LNCAP (cell line): ENCODE data around the gene GHITM.

Source experiments
- TF ChIP-seq, protein P1 (sequence below): fragments of 450-650 bp; IDR thresholded peaks from 2 replicates; pipeline ENCODE4 v1.5.1; 2017; ENCODE audit warnings: mild to moderate bottlenecking

GHITM gene

DNA sequence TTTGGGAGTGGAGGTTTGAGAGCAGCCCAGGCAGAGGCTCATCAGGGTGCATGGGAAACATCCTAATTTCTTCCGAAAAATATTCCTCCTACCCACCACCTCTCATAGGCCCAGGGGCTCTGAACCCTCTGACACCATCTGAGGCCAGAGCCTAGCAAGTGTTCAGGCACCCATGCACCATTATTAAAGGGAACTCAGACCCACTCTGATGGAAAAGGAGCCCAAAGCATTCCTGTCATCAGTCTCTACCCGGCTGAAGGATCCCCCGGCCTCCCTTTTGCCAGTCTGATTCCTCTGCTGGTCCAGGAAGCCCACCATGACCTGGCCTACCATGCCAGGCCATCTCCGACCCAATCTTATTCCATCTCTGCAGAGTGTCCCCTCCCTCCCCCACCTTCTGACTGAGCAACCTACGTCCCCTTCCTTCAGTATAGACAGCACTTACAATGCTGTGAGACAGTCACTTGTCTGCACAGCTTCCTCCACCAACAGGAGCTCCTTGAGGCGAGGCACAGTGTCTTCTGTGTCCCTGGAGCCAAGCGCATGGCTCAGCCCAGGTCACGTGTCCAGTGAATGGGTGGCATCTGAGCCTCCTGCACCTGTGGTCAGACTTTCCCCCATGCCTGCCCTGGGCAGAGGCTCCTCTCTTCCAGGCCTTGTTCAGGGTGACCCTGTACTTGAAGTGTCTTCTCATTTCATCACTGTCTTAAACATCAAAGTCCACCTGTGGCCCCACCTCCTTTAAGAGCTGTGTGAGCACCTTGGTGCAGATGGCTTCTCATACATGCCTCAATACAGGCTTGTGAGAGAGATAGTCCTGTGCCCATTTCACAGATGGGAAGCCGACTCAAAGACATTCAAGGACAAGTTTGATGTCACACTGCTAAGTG lies 33.4 kb downstream of the GHITM start:
- TF ChIP-seq, protein P1, sequence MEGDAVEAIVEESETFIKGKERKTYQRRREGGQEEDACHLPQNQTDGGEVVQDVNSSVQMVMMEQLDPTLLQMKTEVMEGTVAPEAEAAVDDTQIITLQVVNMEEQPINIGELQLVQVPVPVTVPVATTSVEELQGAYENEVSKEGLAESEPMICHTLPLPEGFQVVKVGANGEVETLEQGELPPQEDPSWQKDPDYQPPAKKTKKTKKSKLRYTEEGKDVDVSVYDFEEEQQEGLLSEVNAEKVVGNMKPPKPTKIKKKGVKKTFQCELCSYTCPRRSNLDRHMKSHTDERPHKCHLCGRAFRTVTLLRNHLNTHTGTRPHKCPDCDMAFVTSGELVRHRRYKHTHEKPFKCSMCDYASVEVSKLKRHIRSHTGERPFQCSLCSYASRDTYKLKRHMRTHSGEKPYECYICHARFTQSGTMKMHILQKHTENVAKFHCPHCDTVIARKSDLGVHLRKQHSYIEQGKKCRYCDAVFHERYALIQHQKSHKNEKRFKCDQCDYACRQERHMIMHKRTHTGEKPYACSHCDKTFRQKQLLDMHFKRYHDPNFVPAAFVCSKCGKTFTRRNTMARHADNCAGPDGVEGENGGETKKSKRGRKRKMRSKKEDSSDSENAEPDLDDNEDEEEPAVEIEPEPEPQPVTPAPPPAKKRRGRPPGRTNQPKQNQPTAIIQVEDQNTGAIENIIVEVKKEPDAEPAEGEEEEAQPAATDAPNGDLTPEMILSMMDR = no peak

DNA sequence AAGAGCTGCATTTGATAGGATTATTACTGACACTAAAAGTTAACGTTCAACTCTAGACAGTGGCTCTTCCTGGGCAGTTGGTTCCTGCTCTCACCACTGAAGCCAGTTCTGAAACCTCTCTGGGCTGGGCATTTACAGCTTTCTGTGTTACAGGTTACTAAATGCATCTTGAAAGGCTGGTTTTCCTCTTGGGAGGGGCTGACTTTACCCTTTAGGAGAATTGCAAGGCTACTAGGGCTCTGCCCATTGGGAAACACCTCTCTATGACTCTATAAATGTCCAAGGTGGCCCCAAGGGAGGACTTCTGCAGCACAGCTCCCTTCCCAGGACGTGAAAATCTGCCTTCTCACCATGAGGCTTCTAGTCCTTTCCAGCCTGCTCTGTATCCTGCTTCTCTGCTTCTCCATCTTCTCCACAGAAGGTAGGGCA lies 34.2 kb downstream of the GHITM start, which contains the start of gene GPR15LG:
Gene GPR15LG (plus strand): TSS at position 301 of the 429 bp plus-strand sequence. CDS start 51 bp downstream, at position 352.
- TF ChIP-seq, protein P1 = no peak

DNA sequence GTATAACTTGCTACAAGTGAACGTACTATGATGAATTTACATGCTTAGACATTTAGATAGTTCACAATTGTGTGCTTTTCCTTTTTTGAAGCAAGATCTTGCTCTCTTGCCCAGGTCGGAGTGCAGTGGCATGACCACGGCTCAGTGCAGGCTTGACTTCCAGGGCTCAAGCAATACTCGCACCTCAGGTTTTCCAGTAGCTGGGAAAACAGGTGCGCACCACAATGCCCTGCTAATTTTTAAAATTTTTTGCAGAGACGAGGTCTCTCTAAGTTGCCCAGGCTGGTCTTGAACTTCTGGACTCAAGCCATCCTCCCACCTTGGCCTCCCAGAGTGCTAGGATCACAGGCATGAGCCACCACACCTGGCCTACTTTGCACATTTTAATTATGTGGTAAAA lies 36.1 kb downstream of the GHITM start:
- TF ChIP-seq, protein P1 = no peak

DNA sequence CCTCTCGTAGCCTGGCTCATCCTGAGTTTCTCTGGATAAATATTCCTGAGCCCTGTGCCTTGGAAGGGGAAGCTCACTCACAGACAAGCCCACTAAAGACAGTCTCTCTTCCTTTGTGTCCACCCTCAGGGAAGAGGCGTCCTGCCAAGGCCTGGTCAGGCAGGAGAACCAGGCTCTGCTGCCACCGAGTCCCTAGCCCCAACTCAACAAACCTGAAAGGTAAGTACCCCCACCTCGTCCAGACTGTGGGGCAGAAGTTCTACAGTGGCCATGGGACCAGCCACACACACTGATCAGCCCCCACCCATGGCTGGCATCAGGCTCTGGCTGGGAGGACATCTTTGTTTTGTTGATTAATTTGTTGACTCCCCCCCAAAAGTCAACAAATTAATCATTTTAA lies 37.0 kb downstream of the GHITM start:
- TF ChIP-seq, protein P1 = no peak

DNA sequence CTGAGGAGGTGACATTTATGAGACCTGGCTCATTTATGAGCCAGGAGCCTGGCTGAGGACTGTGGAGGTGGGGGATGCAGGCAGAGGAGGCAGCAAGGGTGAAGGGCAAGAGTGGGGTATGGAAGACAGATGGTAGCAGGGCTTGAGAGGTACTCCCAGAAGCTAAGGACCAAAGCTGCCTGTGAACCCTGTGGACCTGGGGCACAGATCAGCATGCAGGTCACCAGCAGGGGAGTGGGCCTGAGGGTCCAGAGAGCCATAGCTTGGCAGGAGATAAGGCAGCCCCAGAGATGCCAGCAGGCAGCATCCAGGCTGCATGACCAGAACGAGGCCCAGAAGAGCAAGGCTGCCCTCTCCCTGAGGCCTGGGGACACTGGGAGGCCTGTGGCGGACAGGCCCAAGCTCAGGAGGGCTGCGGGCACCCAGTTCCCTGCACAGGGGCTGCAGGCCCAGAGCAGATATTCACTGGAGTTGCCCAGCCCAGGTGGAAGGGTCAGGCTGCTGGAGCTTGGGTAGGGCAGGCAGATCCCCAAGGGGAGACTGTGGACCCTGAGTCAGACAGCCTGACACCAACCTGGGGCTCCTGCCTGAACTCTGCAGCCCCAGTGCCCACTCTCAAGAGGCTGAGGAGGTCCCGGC lies 37.6 kb downstream of the GHITM start:
- TF ChIP-seq, protein P1 = no peak

DNA sequence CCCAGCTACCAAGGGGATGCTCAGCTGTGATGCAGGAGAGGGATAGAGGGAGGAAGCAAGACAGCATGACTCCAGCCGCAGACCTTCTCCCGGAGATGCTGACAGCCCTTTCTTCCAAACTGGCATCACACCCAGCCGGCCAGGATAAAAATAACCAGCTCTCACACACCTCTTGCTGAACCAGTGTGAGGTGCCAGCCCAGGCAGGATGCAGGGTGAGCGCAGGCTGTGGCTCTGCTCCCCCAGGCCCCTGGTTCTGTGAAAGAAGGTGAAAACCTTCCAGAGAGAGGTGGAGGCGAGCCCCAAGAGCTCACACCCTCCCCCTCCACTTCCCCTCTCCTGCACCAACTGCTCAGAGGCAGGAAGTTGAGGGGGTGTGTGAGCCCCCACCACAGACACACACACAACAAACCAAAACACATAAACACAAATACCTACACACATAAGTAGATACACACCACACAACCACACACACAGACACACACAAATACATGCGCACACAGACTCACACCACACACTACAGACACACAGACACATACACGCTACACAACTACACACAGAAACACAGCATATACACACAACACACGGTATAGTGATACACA lies 38.3 kb downstream of the GHITM start:
- TF ChIP-seq, protein P1 = no peak

DNA sequence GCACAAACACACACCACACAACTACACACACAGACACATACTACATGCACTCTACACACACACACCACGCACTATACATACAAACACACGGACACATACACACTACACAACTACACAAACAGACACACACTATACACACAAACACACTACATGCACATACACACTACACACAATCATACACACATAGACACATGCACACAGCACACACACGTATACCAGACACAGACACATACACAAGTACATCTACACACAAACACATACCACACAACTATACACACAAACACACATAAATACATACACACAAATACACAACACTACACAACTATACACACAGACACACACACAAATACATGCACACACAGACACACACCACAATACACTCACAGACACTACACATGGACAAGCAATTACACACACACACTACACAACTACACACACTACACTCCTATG lies 38.9 kb downstream of the GHITM start:
- TF ChIP-seq, protein P1 = no peak
